Stimulated activated CD4-positive, alpha-beta T cell treated with anti-CD3 and anti-CD28 coated beads, TNF-alpha, amount 100 ng/mL, for 24 hours (primary cell): ENCODE measurements around the gene RAG1.
A peak's percentile ranks its signal among the peaks of the same experiment; 100 is the strongest.
"Not testable (repeated sequence)": the region's sequence is repeated elsewhere in the genome, so short reads cannot be mapped to it uniquely, and the experiment has no call there.

Experiments
- DNase-seq, 3 experiments: peaks; one replicate each; pipeline ENCODE4 v3.0.0-alpha.2; 2020; ENCODE audit warnings: low read depth in 3 of 3

The RAG1 gene

GRCh38 chr11:36567694-36568093 lies at the start of gene RAG1:
Gene RAG1 (plus strand): TSS chr11:36568007. CDS start chr11:36573305, 5,298 bp downstream.
- no peak for DNase-seq

DNA sequence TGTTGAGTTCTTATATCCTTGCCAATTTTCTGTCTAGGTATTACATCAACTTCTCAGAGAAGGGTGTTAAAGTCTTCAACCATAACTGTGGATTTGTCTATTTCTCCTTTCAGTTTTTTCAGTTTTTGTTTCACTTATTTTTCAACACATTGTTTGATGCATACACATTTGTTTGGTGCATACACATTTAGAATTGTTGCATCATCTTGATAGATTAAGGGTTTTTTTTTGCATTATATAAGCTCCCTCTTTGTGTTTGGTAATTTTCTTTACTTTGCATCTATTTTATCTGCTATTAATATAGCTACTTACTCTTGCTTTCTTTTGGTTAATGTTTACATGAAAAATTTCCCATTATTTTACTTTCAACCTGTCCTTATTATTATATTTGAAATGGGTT lies 37.0 kb upstream of the RAG1 start:
- no peak for DNase-seq

- DNase-seq = no peak
These were observed 34.7 kb upstream of the RAG1 start for GRCh38 chr11:36532941-36533601.

- DNase-seq = no peak
These were observed 33.4 kb upstream of the RAG1 start for GRCh38 chr11:36534276-36534840.

GRCh38 chr11:36540998-36541397 lies 26.8 kb upstream of the RAG1 start:
- DNase-seq = no peak

GRCh38 chr11:36550385-36551115 lies 17.3 kb upstream of the RAG1 start:
- no peak for DNase-seq

DNA sequence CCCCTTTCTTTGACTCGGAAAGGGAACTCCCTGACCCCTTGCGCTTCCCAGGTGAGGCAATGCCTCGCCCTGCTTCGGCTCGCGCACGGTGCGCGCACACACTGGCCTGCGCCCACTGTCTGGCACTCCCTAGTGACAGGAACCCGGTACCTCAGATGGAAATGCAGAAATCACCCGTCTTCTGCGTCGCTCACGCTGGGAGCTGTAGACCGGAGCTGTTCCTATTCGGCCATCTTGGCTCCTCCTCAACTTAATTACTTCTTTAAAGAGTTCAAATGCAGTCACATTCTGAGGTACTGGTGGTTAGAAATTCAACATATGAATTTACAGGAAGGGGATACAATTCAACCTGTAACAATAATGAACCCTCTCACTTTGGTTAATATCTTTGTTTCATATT lies 10.4 kb upstream of the RAG1 start:
- DNase-seq = not testable (repeated sequence)

- no peak for DNase-seq
These were observed 9.8 kb upstream of the RAG1 start for GRCh38 chr11:36557991-36558390.

DNA sequence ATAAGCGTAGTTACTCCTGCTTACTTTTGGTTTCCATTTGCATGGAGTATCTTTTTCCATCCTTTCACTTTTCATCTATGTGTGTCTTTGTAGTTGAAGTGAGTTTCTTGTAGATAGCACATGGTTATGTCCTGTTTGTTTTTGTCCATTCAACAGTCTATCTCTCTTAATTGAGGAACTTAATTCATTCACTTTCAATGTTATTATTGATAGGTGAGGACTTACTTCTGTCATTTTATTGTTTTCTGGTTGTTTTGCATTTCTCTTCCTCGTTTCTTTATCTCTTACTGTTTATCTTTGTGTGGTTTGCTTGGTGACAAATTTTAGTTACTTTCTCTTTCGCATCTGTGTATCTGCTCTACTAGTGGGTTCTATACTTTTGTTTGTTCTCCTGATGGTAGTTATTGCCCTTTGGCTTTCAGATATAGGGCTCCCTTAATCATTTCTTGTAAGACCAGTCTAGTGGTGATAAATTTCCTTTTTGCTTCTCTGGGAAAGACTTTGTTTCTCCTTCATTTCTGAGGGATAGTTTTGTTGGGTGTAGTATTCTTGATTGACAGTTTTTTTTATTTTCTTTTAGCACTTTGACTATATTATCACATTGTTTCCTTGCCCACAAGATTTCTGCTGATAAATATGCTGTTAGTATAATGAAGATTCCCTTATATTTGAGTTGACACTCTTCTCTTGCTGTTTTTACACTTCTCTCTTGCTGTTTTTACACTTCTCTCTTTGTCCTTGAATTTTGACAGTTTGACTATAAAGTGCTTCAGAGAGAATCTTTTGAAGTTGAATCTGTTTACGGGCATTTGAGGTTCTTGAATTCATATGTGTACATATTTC lies 9.0 kb upstream of the RAG1 start:
- no peak for DNase-seq

DNA sequence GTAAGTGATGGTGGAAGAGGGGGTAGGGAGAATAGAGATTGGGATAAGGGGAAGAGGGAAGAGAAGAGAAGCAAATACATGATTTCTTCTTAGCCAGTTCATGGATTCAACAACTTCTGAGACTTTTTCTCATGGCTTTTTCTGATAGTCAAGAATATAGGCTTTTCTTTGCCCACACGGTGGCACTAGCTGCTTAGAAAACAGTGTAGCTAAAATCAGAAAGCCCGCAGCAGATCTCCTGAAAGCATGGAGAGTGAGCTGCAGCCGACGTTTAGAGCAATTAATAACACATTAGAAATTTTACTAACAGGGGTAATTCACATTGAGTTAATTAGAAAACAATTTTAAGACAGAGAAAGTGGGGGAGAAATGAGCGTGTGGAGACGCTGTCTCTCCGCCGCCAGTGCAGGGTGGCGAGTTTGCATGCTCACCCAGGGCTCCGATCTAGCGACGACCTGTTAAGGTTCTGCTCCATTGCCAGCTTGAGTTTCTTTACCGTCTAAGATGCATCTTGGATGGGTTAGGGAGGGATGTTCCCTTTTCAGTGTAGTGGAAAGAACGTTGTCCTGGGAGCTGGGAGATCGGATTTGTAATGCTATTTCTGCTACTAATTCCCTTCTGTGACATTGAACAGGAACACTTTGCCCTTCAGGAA lies 3.3 kb upstream of the RAG1 start:
- DNase-seq = peak in 1 of 3 experiments; percentile 12

DNA sequence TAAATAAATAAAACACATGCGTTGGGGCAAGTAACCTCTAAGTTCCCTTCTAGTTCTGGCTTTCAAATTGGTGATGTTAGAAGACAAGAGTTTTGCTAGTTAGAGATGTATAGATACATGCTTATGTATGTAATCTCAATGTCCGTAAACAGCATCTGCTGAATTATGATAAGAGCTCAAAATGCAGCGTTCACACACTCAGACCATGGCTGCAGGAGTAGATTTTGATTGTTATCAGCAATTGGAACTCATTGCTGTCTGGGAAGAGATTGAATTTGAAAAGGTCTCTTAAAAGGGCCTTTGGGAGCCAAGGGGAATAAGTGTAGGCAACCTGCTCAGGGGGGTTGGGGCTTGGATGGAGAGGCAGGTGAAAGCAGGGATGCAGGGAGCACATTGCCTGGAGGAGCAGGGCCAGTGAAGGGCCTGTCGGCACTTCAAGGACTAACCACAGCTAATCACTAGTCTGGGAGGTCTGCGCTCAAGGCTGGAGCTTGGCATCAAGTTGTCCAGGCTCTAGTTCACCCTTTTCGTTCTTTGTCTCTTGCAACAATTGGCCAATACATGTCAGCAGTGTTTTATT lies 2.7 kb upstream of the RAG1 start:
- no peak for DNase-seq

GRCh38 chr11:36566407-36567053 lies 1.3 kb upstream of the RAG1 start:
- no peak for DNase-seq

GRCh38 chr11:36569095-36569494 lies 1.3 kb downstream of the RAG1 start:
- DNase-seq = no peak

GRCh38 chr11:36574486-36574885 lies 6.7 kb downstream of the RAG1 start:
- DNase-seq = no peak

DNA sequence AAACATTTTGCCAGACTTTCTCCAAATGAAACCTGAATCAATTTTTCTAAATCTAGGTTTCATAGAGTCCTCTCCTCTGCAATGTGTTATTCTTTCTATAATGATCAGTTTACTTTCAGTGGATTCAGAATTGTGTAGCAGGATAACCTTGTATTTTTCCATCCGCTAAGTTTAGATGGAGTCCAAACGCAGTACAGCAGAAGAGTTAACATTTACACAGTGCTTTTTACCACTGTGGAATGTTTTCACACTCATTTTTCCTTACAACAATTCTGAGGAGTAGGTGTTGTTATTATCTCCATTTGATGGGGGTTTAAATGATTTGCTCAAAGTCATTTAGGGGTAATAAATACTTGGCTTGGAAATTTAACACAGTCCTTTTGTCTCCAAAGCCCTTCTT lies 9.6 kb downstream of the RAG1 start:
- no peak for DNase-seq

DNA sequence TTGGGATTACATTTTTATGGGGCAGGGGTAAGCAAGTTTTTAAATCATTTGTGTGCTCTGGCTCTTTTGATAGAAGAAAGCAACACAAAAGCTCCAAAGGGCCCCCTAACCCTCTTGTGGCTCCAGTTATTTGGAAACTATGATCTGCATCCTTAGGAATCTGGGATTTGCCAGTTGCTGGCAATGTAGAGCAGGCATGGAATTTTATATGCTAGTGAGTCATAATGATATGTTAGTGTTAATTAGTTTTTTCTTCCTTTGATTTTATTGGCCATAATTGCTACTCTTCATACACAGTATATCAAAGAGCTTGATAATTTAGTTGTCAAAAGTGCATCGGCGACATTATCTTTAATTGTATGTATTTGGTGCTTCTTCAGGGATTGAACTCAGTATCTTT lies 10.1 kb downstream of the RAG1 start:
- DNase-seq = no peak

DNA sequence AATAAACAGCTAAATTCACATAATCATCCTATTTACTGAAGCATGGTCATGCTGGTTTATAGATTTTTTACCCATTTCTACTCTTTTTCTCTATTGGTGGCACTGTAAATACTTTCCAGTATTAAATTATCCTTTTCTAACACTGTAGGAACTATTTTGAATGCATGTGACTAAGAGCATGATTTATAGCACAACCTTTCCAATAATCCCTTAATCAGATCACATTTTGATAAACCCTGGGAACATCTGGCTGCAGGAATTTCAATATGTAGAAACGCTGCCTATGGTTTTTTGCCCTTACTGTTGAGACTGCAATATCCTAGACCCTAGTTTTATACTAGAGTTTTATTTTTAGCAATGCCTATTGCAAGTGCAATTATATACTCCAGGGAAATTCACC lies 10.7 kb downstream of the RAG1 start:
- no peak for DNase-seq

GRCh38 chr11:36581536-36581935 lies 13.7 kb downstream of the RAG1 start:
- DNase-seq = no peak

- DNase-seq = no peak
These were observed 15.9 kb downstream of the RAG1 start for GRCh38 chr11:36583667-36584066.

GRCh38 chr11:36586543-36586942 lies 18.7 kb downstream of the RAG1 start:
- DNase-seq = no peak

DNA sequence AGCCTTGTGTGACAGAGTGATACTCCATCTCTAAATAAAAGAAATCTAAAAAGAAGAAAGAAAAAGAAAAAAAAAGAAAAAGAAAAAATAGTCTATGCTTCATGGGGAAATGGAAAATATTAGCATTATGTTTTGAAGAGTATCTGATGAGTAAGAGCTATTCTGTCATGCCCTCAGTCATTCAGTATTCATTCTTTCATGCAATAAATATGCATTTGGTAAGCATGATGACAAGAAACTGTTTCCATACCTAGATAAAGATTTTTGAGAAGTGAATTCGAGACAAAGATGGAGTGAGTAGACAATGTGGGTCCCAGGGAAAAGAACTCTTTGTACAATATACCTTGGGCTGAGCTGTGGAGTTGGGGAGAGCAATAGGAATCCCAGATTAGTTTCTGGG lies 20.3 kb downstream of the RAG1 start:
- DNase-seq = no peak
